H1 (cell line): ENCODE measurements around the gene TTC6.

Source experiments
- CHD1 ChIP-seq: IDR thresholded peaks from 2 replicates; pipeline ENCODE4 v1.6.1; 2012; ENCODE audit warnings: low read depth, low read length, improper control_type of control experiment
- CHD2 ChIP-seq: IDR thresholded peaks from 2 replicates; pipeline ENCODE4 v1.6.1; 2012; ENCODE audit warnings: low read length, improper control_type of control experiment
- CREB1 ChIP-seq: IDR thresholded peaks from 2 replicates; pipeline ENCODE4 v1.6.1; 2012; ENCODE audit warnings: inconsistent platforms
- EP300 ChIP-seq, 2 experiments: IDR thresholded peaks; 1 replicate in 1 of 2; 2 replicates in 1 of 2; pipeline ENCODE4 v1.6.1; 2011 to 2012; ENCODE audit warnings: low read depth in 2 of 2, low read length in 2 of 2, mild to moderate bottlenecking in 2 of 2, borderline replicate concordance in 1 of 2, inconsistent platforms in 1 of 2, moderate library complexity in 1 of 2
- EZH2 ChIP-seq: fragments of 200-600 bp; sonication (generic); IDR thresholded peaks from 2 replicates; pipeline ENCODE4 v1.7.1; 2012; ENCODE audit warnings: low read depth, mild to moderate bottlenecking, moderate library complexity, low read length, inconsistent platforms; ENCODE audit not compliant: severe bottlenecking
- GABPA ChIP-seq: IDR thresholded peaks from 2 replicates; pipeline ENCODE4 v1.6.1; 2011; ENCODE audit warnings: mild to moderate bottlenecking, low read length, moderate library complexity, borderline replicate concordance; ENCODE audit not compliant: insufficient read depth
- NRF1 ChIP-seq: IDR thresholded peaks from 2 replicates; pipeline ENCODE4 v1.6.1; 2011; ENCODE audit warnings: mild to moderate bottlenecking, low read depth, low read length, improper control_type of control experiment
- POLR2A ChIP-seq, 2 experiments: IDR thresholded peaks; 1 replicate in 1 of 2; 2 replicates in 1 of 2; pipeline ENCODE4 v1.6.1; 2011; ENCODE audit warnings: low read depth in 2 of 2, low read length in 2 of 2, mild to moderate bottlenecking in 2 of 2; ENCODE audit errors: control extremely low read depth in 1 of 2
- POLR2AphosphoS5 ChIP-seq: IDR thresholded peaks from 2 replicates; pipeline ENCODE4 v1.6.1; 2011; ENCODE audit warnings: low read depth, low read length
- RXRA ChIP-seq: IDR thresholded peaks from 2 replicates; pipeline ENCODE4 v1.6.1; 2011; ENCODE audit warnings: low read depth, mild to moderate bottlenecking, low read length, moderate library complexity; ENCODE audit not compliant: insufficient read depth
- TF ChIP-seq, protein P1 (sequence below), 3 experiments: IDR thresholded peaks; 1 replicate in 2 of 3; 2 replicates in 1 of 3; pipeline versions ENCODE4 v1.5.1 to v1.6.1; 2011; ENCODE audit warnings: low read length in 3 of 3, mild to moderate bottlenecking in 3 of 3, inconsistent platforms in 2 of 3, low read depth in 1 of 3, moderate library complexity in 1 of 3; ENCODE audit not compliant: insufficient read depth in 1 of 3; ENCODE audit errors: control extremely low read depth in 1 of 3

DNA sequence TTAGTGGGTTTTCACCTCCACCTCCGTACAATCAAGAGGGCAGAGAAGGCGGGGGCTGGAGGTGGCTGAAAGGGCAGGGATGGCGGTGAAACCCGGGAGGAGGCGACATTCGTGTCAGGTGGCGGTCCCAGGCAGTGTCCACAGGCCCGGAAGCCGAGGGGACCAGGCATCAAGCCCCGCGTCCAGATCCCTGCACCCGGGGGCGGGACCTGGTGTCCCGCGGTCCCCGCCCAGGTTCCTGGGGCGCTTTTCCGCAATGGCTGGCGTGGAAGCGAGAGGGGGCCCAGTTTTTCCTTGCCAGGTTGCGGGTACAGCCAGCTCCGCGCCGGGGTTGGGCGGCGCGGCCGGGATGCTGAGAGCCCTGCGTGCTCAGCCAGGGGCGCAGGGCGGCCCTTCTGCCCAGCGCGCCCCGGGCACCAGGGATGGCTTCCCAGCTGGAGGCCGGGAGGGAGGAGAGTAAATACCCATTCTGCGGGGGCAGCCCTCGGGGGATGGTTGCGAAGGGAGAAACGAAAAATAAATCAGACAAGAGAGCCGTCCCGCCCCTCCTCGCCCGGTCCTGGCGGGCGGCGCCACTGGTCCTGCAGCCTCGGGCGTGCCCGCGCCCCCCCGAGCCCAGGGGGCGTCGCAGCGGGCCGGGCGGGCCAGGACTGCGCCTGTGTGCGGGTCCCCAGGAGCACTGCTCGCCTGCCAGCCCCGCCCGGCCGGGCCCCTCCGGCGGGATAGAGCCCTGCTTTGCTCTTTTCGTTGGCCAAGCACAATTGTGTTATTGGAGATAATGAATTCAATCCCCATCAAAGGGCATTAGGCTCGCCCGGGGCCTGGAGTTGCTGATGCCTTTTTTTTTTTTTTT is 11.8 kb upstream of the TTC6 start:
- TF ChIP-seq, protein P1, sequence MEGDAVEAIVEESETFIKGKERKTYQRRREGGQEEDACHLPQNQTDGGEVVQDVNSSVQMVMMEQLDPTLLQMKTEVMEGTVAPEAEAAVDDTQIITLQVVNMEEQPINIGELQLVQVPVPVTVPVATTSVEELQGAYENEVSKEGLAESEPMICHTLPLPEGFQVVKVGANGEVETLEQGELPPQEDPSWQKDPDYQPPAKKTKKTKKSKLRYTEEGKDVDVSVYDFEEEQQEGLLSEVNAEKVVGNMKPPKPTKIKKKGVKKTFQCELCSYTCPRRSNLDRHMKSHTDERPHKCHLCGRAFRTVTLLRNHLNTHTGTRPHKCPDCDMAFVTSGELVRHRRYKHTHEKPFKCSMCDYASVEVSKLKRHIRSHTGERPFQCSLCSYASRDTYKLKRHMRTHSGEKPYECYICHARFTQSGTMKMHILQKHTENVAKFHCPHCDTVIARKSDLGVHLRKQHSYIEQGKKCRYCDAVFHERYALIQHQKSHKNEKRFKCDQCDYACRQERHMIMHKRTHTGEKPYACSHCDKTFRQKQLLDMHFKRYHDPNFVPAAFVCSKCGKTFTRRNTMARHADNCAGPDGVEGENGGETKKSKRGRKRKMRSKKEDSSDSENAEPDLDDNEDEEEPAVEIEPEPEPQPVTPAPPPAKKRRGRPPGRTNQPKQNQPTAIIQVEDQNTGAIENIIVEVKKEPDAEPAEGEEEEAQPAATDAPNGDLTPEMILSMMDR (IDR thresholded peaks at IDR 0.05; ENCODE audit: control extremely low read depth in 1 of 3, insufficient read depth in 1 of 3, low read depth in 1 of 3, low read length in 3 of 3), result no peak
- TF ChIP-seq EP300 (IDR thresholded peaks at IDR 0.05; ENCODE audit: borderline replicate concordance in 1 of 2, low read depth in 2 of 2, low read length in 2 of 2), result no peak
- peak; percentile 52 for TF ChIP-seq EZH2
- TF ChIP-seq RXRA, result no peak
- no peak for TF ChIP-seq NRF1
- TF ChIP-seq CREB1, result no peak
- no peak for TF ChIP-seq CHD2
- no peak for TF ChIP-seq POLR2AphosphoS5
- no peak for TF ChIP-seq CHD1
- no peak for TF ChIP-seq GABPA
- TF ChIP-seq POLR2A (IDR thresholded peaks at IDR 0.05; ENCODE audit: control extremely low read depth in 1 of 2, low read depth in 2 of 2, low read length in 2 of 2), result no peak
